NCI-H1092 (cell line): ENCODE data around the gene RNF38.
"Not testable (repeated sequence)": the region's sequence is repeated elsewhere in the genome, so short reads cannot be mapped to it uniquely, and the experiment has no call there.

Experiments used
- DNase-seq: peaks from one replicate; lab custom pipeline; 2025; lab: John Stamatoyannopoulos, UW

Gene RNF38

GRCh38 chr9:36407122-36407723, 7.2 kb upstream of the RNF38 start:
- peak; percentile 50 for DNase-seq

- no peak for DNase-seq
Observed at GRCh38 chr9:36402536-36402935, 2.5 kb upstream of the RNF38 start.

GRCh38 chr9:36401897-36402480, 1.9 kb upstream of the RNF38 start:
- no peak for DNase-seq

GRCh38 chr9:36401164-36401740, 1.2 kb upstream of the RNF38 start:
- DNase-seq, result no peak

GRCh38 chr9:36400332-36401163, 479 bp upstream of the RNF38 start:
- peak; percentile 90 for DNase-seq

GRCh38 chr9:36398745-36399144, 1.3 kb downstream of the RNF38 start:
- no peak for DNase-seq

- no peak for DNase-seq
Observed at GRCh38 chr9:36396985-36397384, 3.1 kb downstream of the RNF38 start.

GRCh38 chr9:36392489-36392888, 7.6 kb downstream of the RNF38 start:
- no peak for DNase-seq

- DNase-seq, result no peak
Observed at GRCh38 chr9:36389590-36389989, 10.5 kb downstream of the RNF38 start.

GRCh38 chr9:36386396-36386965, 13.6 kb downstream of the RNF38 start:
- DNase-seq, result not testable (repeated sequence)

- no peak for DNase-seq
Observed at GRCh38 chr9:36382484-36382883, 17.6 kb downstream of the RNF38 start.

- DNase-seq, result no peak
Observed at GRCh38 chr9:36364577-36364976, 35.5 kb downstream of the RNF38 start.

GRCh38 chr9:36363448-36363847, 36.6 kb downstream of the RNF38 start:
- DNase-seq, result no peak

- no peak for DNase-seq
Observed at GRCh38 chr9:36358486-36358885, 41.6 kb downstream of the RNF38 start.

GRCh38 chr9:36357639-36358038, 42.4 kb downstream of the RNF38 start:
- no peak for DNase-seq

GRCh38 chr9:36346569-36346968, 53.5 kb downstream of the RNF38 start:
- no peak for DNase-seq

- DNase-seq, result no peak
Observed at GRCh38 chr9:36345103-36345846, 54.8 kb downstream of the RNF38 start.

- no peak for DNase-seq
Observed at GRCh38 chr9:36341936-36342577, 58.0 kb downstream of the RNF38 start.

- DNase-seq, result no peak
Observed at GRCh38 chr9:36337865-36338264, 62.2 kb downstream of the RNF38 start.

- no peak for DNase-seq
Observed at GRCh38 chr9:36337002-36337401, 63.1 kb downstream of the RNF38 start.
